ENCODE measurements around the gene ARMH2.

Gene ARMH2

GRCh38 chr6:24844061-24844460 lies 45.3 kb upstream of the ARMH2 start:
- no peak for DNase-seq (ENCODE audit: extremely low read depth, insufficient read length)
- Histone ChIP-seq H3K4me3 (replicated peaks; ENCODE audit: low read depth, low read length) (no peak overlapping the region), H3K36me3 (ENCODE audit: control insufficient read depth, insufficient read depth, low read length) (peaks cover 14% of the 10 kb centered on the region), H3K27me3 (replicated peaks; ENCODE audit: control insufficient read depth, insufficient read depth, low read length) (no peaks in the 10 kb centered on the region)
- TF ChIP-seq CTCF (IDR thresholded peaks at IDR 0.05; ENCODE audit: insufficient read depth, low read length, poor library complexity, severe bottlenecking): no peak

GRCh38 chr6:24840187-24840586 lies 41.5 kb upstream of the ARMH2 start:
- peaks cover 7% of the 10 kb centered on the region for H3K36me3 ChIP-seq (ENCODE audit: control insufficient read depth, insufficient read depth, low read length)
- H3K27me3 ChIP-seq (replicated peaks; ENCODE audit: control insufficient read depth, insufficient read depth, low read length): no peaks in the 10 kb centered on the region
- no peak for TF ChIP-seq CTCF (IDR thresholded peaks at IDR 0.05; ENCODE audit: insufficient read depth, low read length, poor library complexity, severe bottlenecking)
- no peak overlapping the region for H3K4me3 ChIP-seq (replicated peaks; ENCODE audit: low read depth, low read length)
- no peak for DNase-seq (ENCODE audit: extremely low read depth, insufficient read length)

- Histone ChIP-seq H3K27me3 (replicated peaks; ENCODE audit: control insufficient read depth, insufficient read depth, low read length) (no peaks in the 10 kb centered on the region), H3K4me3 (replicated peaks; ENCODE audit: low read depth, low read length) (no peak overlapping the region), H3K36me3 (ENCODE audit: control insufficient read depth, insufficient read depth, low read length) (peaks cover 7% of the 10 kb centered on the region)
- no peak for TF ChIP-seq CTCF (IDR thresholded peaks at IDR 0.05; ENCODE audit: insufficient read depth, low read length, poor library complexity, severe bottlenecking)
- DNase-seq (ENCODE audit: extremely low read depth, insufficient read length): no peak
Observed at GRCh38 chr6:24838994-24839393, 40.3 kb upstream of the ARMH2 start.

GRCh38 chr6:24838081-24838480 lies 39.4 kb upstream of the ARMH2 start:
- no peak overlapping the region for H3K4me3 ChIP-seq (replicated peaks; ENCODE audit: low read depth, low read length)
- H3K36me3 ChIP-seq (ENCODE audit: control insufficient read depth, insufficient read depth, low read length): peaks cover 5% of the 10 kb centered on the region
- DNase-seq (ENCODE audit: extremely low read depth, insufficient read length): no peak
- no peak for TF ChIP-seq CTCF (IDR thresholded peaks at IDR 0.05; ENCODE audit: insufficient read depth, low read length, poor library complexity, severe bottlenecking)
- no peaks in the 10 kb centered on the region for H3K27me3 ChIP-seq (replicated peaks; ENCODE audit: control insufficient read depth, insufficient read depth, low read length)

- TF ChIP-seq CTCF (IDR thresholded peaks at IDR 0.05; ENCODE audit: insufficient read depth, low read length, poor library complexity, severe bottlenecking): no peak
- H3K4me3 ChIP-seq (replicated peaks; ENCODE audit: low read depth, low read length): no peak overlapping the region
- DNase-seq (ENCODE audit: extremely low read depth, insufficient read length): no peak
- H3K36me3 ChIP-seq (ENCODE audit: control insufficient read depth, insufficient read depth, low read length): peaks cover 4% of the 10 kb centered on the region
- no peaks in the 10 kb centered on the region for H3K27me3 ChIP-seq (replicated peaks; ENCODE audit: control insufficient read depth, insufficient read depth, low read length)
Observed at GRCh38 chr6:24836109-24836508, 37.4 kb upstream of the ARMH2 start.

- Histone ChIP-seq H3K27me3 (replicated peaks; ENCODE audit: control insufficient read depth, insufficient read depth, low read length) (no peaks in the 10 kb centered on the region), H3K4me3 (replicated peaks; ENCODE audit: low read depth, low read length) (no peak overlapping the region), H3K36me3 (ENCODE audit: control insufficient read depth, insufficient read depth, low read length) (peaks cover 3% of the 10 kb centered on the region)
- TF ChIP-seq CTCF (IDR thresholded peaks at IDR 0.05; ENCODE audit: insufficient read depth, low read length, poor library complexity, severe bottlenecking): no peak
- no peak for DNase-seq (ENCODE audit: extremely low read depth, insufficient read length)
Observed at GRCh38 chr6:24833711-24834386, 35.1 kb upstream of the ARMH2 start.
